ENCODE data around the gene PLEKHM2. TPM values are rescaled to one million over a fixed set of nuclear protein-coding genes. Genes with fewer than 3 reads are reported as not detected.

The PLEKHM2 gene
- total RNA-seq, 1 experiment from 2014 or later, result 38.5 TPM

DNA sequence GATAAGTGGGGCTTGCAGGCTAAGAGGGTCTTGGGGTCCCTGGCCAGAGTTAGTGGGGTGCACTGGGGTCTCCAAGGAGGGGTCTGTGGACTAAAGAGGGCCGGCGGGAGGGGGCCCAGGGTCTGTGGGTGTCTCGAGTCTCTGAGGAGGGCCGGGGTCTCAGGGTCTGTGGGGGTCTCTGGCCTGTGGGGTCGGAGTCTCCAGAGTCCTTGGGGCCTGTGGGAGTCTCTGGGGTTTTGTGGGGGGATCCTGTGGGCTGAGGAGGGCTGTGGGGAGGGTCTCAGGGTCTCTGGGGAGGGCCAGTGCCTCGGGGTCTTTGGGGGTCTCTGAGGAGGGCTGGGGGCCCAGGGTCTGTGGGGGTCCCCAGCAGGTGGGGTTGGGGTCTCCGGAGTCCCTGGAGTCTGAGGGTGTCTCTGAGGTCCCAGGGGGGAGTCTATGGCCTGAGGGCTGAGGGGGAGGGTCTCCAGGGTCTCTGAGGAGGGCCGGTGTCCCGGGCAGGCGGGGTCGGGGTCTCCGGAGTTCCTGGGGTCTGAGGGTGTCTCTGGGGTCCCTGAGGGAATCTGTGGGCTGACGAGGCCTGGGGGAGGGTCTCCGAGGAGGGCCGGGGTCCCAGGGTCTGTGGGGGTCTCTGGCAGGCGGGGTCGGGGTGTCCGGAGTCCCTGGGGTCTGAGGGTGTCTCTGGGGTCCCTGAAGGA, 628 bp upstream of the PLEKHM2 start:
- no peaks in the 10 kb centered on the region for H3K9me2 ChIP-seq (ENCODE audit: insufficient read depth)
- ATAC-seq, result no peak
- peak overlapping the region; percentile 66; the same call in 1 of the 2 replicates for H3K27ac ChIP-seq (ENCODE audit: low read depth, low read length)
- POLR2A ChIA-PET, result no interaction called here
- peaks cover 38% of the 10 kb centered on the region for H3K79me2 ChIP-seq (ENCODE audit: insufficient read depth, low read length)
- RAD21 ChIA-PET (ENCODE audit: low non-redundant PET in 1 of 2, low total read pairs in 2 of 2, uncharacterized antibody in 2 of 2, unreplicated experiment in 2 of 2), result no interaction called here
- intact Hi-C loops (cut with micrococcal nuclease), result no loop called here
- H3K27me3 ChIP-seq (ENCODE audit: insufficient read depth, low read length), result no peaks in the 10 kb centered on the region
- H3K9me3 ChIP-seq (ENCODE audit: control insufficient read depth in 1 of 2, insufficient read depth in 1 of 2, low read depth in 1 of 2, low read length in 2 of 2), result no peaks in the 10 kb centered on the region
- H2AFZ ChIP-seq (ENCODE audit: low read depth, low read length, poor library complexity, severe bottlenecking), result peak overlapping the region; percentile 82
- peak overlapping the region; percentile 56 to 70 for H3K4me3 ChIP-seq (replicated peaks in 1 of 2; ENCODE audit: low read depth in 1 of 2, low read length in 2 of 2)
- DNase-seq (ENCODE audit: low read depth, low spot score), result no peak
- H3K36me3 ChIP-seq (ENCODE audit: control insufficient read depth in 1 of 2, insufficient read depth in 2 of 2, low read length in 2 of 2), result no peaks in the 10 kb centered on the region
- H3K4me2 ChIP-seq (ENCODE audit: low read length), result peak overlapping the region; percentile 90
- CTCF ChIA-PET, result no interaction called here
- BruUV-seq (replicated peaks), result no TSS peak
- peak overlapping the region; percentile 86 for H3K9ac ChIP-seq (ENCODE audit: low read length)
- no peak for TF ChIP-seq POLR2A (IDR thresholded peaks at IDR 0.05; ENCODE audit: borderline replicate concordance, extremely low read depth, insufficient read depth, insufficient read length)
- no peak for TF ChIP-seq TCF7L2 (IDR thresholded peaks at IDR 0.05; ENCODE audit: borderline replicate concordance, extremely low read depth, insufficient read depth, insufficient read length)
- TF ChIP-seq SP1 (IDR thresholded peaks at IDR 0.05; ENCODE audit: low read depth), result no peak
- TF ChIP-seq EZH2phosphoT487 (IDR thresholded peaks at IDR 0.05; ENCODE audit: borderline replicate concordance), result no peak
- TF ChIP-seq EZH2 (IDR thresholded peaks at IDR 0.05), result no peak
- TF ChIP-seq SIN3A (IDR thresholded peaks at IDR 0.05; ENCODE audit: low read depth), result no peak
- no peak for TF ChIP-seq ZNF274 (IDR thresholded peaks at IDR 0.05; ENCODE audit: low read depth, low read length)
- TF ChIP-seq, protein P1, sequence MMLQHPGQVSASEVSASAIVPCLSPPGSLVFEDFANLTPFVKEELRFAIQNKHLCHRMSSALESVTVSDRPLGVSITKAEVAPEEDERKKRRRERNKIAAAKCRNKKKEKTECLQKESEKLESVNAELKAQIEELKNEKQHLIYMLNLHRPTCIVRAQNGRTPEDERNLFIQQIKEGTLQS (IDR thresholded peaks at IDR 0.05), result no peak
- TF ChIP-seq POLR2AphosphoS5 (IDR thresholded peaks at IDR 0.05; ENCODE audit: low read depth, low read length), result no peak
- TF ChIP-seq RAD21 (IDR thresholded peaks at IDR 0.05; ENCODE audit: low read depth), result no peak
- TF ChIP-seq CBX3 (IDR thresholded peaks at IDR 0.05; ENCODE audit: low read depth), result no peak
- no peak for TF ChIP-seq YY1 (IDR thresholded peaks at IDR 0.05; ENCODE audit: extremely low read depth, insufficient replicate concordance, low read depth, low read length)
- TF ChIP-seq FOSL1 (IDR thresholded peaks at IDR 0.05; ENCODE audit: low read depth), result no peak
- TF ChIP-seq CEBPB (IDR thresholded peaks at IDR 0.05; ENCODE audit: low read depth), result no peak
- TF ChIP-seq JUND (IDR thresholded peaks at IDR 0.05), result no peak
- TF ChIP-seq, protein P2, sequence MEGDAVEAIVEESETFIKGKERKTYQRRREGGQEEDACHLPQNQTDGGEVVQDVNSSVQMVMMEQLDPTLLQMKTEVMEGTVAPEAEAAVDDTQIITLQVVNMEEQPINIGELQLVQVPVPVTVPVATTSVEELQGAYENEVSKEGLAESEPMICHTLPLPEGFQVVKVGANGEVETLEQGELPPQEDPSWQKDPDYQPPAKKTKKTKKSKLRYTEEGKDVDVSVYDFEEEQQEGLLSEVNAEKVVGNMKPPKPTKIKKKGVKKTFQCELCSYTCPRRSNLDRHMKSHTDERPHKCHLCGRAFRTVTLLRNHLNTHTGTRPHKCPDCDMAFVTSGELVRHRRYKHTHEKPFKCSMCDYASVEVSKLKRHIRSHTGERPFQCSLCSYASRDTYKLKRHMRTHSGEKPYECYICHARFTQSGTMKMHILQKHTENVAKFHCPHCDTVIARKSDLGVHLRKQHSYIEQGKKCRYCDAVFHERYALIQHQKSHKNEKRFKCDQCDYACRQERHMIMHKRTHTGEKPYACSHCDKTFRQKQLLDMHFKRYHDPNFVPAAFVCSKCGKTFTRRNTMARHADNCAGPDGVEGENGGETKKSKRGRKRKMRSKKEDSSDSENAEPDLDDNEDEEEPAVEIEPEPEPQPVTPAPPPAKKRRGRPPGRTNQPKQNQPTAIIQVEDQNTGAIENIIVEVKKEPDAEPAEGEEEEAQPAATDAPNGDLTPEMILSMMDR (IDR thresholded peaks at IDR 0.05 in 2 of 3, conservative IDR thresholded peaks at IDR 0.05 in 1 of 3; ENCODE audit: borderline replicate concordance in 1 of 3, insufficient read depth in 1 of 3, low read depth in 2 of 3, low read length in 2 of 3), result no peak
- TF ChIP-seq, protein P3, sequence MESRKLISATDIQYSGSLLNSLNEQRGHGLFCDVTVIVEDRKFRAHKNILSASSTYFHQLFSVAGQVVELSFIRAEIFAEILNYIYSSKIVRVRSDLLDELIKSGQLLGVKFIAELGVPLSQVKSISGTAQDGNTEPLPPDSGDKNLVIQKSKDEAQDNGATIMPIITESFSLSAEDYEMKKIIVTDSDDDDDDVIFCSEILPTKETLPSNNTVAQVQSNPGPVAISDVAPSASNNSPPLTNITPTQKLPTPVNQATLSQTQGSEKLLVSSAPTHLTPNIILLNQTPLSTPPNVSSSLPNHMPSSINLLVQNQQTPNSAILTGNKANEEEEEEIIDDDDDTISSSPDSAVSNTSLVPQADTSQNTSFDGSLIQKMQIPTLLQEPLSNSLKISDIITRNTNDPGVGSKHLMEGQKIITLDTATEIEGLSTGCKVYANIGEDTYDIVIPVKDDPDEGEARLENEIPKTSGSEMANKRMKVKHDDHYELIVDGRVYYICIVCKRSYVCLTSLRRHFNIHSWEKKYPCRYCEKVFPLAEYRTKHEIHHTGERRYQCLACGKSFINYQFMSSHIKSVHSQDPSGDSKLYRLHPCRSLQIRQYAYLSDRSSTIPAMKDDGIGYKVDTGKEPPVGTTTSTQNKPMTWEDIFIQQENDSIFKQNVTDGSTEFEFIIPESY (IDR thresholded peaks at IDR 0.05; ENCODE audit: extremely low read depth, insufficient replicate concordance, low read length), result no peak
- TF ChIP-seq, protein P4, sequence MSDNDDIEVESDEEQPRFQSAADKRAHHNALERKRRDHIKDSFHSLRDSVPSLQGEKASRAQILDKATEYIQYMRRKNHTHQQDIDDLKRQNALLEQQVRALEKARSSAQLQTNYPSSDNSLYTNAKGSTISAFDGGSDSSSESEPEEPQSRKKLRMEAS (IDR thresholded peaks at IDR 0.05), result no peak
- TF ChIP-seq, protein P5, sequence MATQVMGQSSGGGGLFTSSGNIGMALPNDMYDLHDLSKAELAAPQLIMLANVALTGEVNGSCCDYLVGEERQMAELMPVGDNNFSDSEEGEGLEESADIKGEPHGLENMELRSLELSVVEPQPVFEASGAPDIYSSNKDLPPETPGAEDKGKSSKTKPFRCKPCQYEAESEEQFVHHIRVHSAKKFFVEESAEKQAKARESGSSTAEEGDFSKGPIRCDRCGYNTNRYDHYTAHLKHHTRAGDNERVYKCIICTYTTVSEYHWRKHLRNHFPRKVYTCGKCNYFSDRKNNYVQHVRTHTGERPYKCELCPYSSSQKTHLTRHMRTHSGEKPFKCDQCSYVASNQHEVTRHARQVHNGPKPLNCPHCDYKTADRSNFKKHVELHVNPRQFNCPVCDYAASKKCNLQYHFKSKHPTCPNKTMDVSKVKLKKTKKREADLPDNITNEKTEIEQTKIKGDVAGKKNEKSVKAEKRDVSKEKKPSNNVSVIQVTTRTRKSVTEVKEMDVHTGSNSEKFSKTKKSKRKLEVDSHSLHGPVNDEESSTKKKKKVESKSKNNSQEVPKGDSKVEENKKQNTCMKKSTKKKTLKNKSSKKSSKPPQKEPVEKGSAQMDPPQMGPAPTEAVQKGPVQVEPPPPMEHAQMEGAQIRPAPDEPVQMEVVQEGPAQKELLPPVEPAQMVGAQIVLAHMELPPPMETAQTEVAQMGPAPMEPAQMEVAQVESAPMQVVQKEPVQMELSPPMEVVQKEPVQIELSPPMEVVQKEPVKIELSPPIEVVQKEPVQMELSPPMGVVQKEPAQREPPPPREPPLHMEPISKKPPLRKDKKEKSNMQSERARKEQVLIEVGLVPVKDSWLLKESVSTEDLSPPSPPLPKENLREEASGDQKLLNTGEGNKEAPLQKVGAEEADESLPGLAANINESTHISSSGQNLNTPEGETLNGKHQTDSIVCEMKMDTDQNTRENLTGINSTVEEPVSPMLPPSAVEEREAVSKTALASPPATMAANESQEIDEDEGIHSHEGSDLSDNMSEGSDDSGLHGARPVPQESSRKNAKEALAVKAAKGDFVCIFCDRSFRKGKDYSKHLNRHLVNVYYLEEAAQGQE (IDR thresholded peaks at IDR 0.05; ENCODE audit: low read depth), result no peak
- H4K20me1 ChIP-seq (ENCODE audit: insufficient read depth), result no peaks in the 10 kb centered on the region
- peaks cover 8 to 51% of the 10 kb centered on the region in 2 experiments for H3K4me1 ChIP-seq (ENCODE audit: control insufficient read depth in 1 of 2, insufficient read depth in 2 of 2, low read length in 2 of 2)

Data from HCT116 (cell line).